HG02642 (cell line): ENCODE data around the gene LMTK3.
"Not testable (repeated sequence)": the region's sequence is repeated elsewhere in the genome, so short reads cannot be mapped to it uniquely, and the experiment has no call there.

Experiments
- ATAC-seq: cut with Tn5 transposase; IDR thresholded peaks from one replicate; pipeline ENCODE4 v1.9.1; 2021; ENCODE audit warnings: mild to moderate bottlenecking; ENCODE audit not compliant: unreplicated experiment, poor library complexity

Gene LMTK3

DNA sequence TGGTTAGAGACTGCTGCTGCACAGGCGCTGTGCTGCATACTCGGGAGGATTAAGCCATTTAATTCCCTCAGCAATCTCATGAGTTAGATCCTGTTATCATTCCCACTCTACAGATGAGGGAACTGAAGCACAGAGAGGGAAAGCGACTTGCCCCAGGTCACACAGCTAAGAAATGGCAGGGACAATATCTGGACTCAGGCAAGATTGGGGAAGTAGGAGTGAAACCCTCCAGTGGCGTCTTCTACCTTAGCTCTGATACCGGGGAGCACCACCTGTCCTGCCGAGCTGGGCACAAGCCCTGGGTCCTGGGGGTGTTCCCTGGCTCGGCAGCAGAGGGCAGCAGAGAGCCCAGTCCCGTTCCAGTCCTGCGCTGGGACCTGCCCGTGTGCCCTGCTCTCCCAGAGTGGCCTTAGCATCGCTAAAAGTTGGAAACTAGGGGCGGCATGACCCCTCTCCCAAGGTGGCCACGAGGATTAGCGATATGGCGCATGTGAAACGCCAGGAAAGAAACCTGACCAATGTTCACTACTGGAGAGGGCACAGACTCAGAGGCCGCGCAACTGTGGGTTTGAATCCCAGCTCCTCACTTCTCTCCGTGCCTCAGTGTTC, 21.9 kb downstream of the LMTK3 start:
- ATAC-seq, result peak; percentile 34

DNA sequence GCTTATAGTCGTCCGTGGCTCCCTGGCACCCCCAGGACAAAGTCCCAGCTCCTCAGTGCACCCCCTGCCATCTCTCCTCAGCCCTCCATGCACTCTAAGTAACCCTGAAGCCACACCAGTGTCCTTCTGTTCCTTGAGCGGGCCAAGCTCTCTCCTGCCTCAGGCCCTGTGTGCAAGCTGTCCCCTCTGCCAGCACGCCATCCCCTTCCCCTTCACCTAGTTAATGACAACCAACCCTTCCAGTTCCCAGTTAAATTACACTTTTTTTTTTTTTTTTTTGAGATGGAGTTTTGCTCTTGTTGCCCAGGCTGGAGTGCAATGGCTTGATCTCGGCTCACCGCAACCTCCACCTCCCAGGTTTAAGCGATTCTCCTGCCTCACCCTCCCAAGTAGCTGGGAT, 23.2 kb downstream of the LMTK3 start:
- not testable (repeated sequence) for ATAC-seq

DNA sequence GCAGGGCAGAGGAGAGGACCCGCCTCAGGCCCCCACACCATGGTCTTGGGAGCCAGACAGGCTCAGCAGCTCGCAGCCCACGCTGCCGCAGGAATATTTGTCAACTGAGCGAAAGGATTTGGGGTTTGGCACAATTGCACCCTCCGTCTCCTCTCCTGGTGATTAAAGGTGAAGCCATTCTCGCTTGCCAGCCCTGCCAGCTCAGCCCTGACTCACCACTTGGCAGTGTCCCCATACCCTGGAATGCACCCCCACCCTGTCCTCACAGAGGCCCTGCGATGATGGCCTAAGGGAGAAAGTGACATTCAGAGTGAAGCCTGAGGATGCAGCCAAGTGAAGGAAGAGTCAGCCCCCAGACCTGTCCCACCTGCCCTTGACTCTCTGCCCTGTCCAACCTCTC, 23.7 kb downstream of the LMTK3 start:
- ATAC-seq, result no peak

DNA sequence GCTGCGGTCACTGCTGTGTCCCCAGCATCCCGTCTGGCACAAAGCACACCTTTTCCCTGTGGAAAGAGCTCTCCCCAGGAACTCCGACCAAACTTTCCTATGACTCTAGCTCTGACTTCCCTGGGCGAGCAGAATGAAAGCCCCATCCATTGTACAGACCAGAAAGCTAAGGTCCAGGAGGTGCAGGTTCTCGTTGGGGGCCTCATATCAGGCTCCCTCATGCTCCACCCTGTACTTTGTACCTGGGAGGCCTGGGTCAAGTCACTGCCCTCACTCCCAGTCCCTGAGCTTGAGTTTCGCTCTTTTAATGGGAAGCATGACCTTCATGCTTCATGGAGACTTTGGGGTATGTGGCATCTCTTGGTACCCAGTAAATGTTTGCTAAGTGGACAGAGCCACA, 24.1 kb downstream of the LMTK3 start:
- no peak for ATAC-seq

DNA sequence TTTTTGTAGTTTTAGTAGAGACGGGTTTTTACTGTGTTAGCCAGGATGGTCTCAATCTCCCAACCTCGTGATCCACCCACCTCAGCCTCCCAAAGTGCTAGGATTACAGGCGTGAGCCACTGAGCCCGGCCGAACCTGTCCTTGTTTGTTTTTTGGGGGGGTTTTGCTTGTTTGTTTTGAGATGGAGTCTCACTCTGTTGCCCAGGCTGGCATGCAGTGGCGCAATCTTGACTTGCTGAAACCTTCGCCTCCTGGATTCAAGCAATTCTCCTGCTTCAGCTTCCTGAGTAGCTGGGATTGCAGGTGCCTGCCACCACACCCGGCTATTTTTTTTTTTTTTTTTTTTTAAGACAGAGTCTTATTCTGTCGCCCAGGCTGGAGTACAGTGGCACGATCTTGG, 24.9 kb downstream of the LMTK3 start:
- ATAC-seq, result not testable (repeated sequence)

DNA sequence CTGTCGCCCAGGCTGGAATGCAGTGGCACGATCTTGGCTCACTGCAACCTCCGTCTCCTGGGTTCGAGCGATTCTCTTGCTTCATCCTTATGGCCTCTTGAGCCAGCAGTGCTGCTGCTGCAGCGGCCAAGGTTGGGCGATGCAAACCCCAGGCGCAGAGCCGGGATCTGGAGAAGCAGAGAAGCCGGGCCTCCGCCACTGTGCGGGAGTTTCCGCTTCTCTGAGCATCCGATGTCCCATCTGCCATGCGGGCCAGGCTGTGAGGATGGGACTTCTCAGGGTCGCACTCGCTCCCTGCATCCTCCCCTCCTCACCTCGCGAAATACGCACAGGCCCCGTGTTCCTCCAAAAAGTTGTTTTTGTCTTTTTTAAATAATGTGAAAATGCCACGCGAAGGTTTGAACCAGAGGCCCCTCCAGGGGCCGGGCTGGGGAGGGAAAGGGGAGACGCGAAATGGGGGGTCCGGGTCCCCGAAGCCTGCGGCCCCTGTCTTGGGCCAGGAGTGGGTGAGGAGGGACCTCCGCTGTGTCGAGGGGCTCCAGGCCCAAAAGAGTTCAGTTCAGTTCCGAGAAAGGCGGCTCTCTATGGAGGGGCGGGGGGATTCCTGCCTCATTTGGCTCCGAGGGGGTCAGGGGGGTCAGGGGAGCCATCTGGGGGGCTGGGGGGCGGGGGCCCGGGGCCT, 26.6 kb downstream of the LMTK3 start:
- no peak for ATAC-seq

DNA sequence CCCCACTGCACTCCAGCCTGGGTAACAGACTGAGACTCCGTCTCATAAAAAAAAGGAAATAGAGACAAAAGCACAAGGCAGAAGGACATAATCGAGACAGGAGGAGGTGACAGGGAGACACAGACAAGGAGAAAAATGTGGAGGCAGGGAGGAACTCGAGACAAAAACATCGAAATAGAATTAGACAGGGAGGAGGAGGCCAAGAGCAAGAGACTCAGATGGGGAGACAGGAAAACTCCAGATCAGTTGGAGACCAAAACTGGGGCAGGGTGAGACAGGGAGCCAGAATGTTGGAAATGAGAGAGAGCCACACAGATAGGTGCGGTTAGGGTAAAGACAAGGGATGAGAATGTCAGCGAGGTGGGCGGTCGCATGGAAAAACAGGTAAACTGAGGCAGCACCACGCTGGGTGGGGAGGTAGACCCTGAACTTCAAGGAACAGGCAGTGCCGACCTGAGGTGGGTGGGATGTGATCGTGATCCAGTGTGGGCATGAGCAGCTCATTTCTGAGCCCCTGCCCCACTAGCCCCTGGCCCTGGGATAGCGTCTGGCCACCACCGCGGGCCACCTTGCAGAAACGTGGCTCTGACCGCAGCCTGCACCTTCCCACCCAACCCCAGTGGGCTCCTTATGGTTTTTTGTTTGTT, 27.3 kb downstream of the LMTK3 start:
- no peak for ATAC-seq

DNA sequence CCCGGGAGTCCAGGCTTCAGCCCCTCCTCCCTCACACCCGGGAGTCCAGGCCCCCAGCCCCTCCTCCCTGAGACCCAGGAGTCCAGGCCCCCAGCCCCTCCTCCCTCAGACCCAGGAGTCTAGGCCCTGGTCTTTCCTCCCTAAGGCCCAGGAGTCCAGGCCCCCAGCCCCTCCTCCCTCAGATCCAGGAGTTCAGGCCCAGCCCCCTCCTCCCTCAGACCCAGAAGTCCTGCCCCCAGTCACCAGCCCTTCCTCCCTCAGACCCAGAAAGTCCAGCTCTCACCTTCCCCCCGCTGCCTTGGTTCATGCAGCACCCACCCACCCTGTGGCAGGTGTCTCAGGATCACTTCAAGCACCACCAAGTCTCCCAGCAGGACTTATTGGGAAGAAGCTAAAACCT, 28.3 kb downstream of the LMTK3 start:
- no peak for ATAC-seq

DNA sequence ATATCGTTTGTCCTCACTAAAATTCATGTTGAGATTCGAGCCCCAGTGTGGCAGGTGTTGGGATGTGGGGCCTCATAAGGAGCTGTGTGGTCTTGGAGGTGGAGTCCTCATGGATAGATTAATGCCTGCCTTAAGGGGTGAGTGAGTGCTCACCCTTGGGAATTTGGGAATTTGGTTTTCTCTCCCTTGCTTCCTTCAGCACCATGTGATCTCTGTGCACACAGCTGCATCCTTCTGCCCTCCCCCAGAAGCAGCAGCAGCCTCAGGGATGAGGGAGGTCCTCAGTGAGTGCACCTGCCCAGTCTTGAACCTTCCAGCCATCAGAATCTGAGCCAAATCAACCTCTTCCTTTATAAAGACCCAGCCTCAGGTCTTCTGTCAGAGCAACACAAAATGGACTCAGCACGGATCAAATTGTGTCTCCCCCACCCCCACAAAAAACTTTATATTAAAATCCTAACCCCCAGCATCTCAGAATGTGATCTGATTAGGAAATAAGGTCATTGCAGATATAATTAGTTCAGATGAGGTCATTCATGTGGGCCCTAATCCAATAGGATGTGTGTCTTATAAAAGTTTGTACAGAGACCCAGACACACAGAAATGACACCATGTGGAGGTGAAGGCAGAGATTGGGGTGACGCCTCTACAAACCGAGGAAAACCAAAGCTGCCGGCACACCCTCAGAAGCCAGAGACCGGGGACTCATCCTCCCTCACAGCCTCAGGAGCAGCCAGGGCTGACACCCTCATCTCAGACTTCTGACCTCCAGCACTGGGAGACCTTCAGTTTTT, 29.6 kb downstream of the LMTK3 start:
- no peak for ATAC-seq

DNA sequence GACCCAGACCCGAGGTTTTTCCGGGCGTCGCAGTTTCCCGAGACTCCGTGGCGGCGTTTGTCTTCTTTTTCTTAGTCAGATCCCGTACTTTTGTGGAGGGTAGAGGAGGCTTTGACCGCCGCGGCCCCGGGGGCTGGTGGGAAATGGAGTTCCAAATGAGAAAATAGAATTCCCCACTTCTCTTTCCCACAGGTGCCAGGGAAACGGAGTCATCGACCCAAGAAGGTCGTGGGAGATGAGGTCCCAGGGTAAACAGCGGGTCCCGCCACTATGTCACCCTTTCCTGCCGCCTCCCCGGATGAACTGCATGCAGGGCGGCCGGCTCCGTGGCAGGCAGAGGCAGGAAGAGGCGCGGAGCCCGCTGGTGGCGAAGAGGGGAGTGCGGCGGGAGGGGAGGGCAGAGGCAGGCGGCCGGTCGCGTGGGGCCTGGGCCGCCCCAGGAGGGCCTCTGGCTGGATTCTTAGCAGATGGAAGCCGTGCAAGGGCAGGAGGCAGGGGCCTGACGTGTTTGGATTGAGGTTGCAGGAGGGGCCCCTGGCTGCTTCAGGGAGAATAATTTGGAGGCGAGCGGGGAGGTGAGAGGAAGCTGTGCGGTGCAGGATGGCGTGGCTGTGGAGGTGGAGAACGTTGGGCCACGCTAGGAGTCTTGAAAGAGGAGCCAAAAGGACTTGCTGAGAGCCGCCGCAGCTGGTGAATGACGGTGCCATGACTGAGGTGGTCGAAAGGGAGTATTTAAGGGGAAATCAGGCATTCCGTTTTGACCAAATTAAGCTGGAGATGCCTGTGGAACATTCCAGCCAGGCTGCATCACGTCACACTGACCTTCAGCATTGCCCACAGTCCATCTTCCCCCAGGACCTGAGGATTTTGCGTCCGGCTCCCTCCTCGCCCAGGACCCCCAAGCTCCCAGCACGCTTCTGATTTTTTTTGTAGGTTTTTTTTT, 30.8 kb downstream of the LMTK3 start:
- ATAC-seq, result no peak

DNA sequence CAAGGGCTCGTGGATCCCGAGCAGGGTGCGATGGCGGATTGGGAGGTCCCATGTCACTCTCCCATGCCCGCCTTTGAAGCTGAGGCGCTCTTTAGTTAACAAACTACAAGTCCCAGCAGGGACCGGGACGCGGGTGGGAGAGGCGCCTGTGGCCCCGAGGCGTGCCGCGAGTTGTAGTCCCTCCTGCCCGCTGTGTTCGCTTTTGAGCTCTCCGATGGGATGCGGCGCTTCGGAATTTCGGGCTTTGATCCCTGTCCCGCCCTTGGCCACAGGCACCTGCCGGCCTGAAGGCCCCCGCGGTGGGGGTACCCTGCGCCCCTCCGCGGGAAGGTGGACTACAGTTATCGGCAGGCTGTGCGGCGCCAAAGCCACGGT, 31.5 kb downstream of the LMTK3 start:
- ATAC-seq, result no peak

DNA sequence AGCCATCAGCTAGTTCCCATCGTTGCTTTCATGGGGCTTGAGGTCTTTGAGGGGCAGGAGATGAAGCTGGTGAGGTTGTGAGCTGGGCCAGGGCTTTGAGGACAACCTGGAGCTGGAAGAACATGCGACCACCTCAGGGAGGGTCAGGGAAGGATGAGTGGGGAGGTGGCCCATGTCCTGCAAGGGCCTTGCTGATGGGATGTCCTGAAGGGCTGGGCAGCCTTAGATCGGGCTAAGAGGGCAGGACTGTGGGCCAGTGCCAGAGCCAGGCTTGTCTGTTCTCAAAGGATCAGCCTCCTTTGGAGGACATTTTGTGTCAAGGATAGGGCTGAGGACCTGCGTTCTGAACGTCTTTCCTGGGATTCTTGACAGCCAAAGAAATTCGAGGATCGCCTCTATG, 31.9 kb downstream of the LMTK3 start:
- ATAC-seq, result no peak

DNA sequence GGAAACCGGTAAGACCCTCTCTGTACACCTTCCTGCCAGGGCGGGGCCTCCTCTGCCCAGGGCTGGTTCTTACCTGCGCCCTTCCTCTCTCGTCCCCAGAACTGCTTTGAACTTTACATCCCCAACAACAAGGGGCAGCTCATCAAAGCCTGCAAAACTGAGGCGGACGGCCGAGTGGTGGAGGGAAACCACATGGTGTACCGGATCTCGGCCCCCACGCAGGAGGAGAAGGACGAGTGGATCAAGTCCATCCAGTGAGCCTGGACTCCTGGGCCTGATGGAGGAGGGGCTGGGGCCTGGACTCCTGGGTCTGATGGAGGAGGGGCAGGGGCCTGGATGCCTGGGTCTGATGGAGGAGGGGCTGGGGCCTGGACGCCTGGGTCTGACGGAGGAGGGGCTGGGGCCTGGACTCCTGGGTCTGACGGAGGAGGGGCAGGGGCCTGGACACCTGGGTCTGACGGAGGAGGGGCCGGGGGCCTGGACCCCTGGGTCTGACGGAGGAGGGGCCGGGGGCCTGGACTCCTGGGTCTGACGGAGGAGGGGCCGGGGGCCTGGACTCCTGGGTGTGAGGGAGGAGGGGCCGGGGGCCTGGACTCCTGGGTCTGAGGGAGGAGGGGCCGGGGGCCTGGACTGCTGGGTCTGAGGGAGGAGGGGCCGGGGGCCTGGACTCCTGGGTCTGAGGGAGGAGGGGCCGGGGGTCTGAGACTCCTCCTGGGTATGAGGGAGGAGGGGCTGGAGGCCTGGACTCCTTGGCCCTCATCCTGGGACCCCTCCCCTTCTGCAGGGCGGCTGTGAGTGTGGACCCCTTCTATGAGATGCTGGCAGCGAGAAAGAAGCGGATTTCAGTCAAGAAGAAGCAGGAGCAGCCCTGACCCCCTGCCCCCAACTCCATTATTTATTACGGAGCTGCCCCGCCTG, 33.0 kb downstream of the LMTK3 start:
- ATAC-seq, result no peak

DNA sequence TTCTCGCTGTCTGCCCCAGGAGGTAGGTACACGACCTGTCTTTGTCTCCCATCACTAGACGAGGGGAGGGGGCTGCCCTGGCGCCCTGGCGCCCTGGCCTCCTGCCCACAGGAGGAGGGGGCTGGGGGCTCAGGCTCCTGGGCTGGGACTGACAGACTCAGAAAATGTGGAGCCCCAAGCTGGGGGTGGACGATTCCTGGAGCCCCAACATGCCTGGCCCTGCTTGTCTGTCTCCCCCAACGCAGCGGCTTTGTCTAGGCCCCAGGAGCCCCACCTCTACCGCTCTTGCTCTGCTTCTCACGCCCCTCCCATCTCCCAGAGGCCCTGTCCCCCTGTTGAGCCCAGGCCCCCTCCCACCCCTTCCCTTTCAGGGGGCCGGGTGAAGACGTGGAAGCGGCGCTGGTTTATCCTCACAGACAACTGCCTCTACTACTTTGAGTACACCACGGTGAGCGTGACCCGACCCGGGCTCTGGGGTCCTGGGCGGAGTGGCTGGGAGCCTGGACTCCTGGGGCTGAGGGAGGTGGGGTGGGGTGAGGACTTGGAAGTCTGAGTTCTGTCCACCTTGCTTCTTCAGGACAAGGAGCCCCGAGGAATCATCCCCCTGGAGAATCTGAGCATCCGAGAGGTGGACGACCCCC, 33.8 kb downstream of the LMTK3 start:
- ATAC-seq, result no peak

DNA sequence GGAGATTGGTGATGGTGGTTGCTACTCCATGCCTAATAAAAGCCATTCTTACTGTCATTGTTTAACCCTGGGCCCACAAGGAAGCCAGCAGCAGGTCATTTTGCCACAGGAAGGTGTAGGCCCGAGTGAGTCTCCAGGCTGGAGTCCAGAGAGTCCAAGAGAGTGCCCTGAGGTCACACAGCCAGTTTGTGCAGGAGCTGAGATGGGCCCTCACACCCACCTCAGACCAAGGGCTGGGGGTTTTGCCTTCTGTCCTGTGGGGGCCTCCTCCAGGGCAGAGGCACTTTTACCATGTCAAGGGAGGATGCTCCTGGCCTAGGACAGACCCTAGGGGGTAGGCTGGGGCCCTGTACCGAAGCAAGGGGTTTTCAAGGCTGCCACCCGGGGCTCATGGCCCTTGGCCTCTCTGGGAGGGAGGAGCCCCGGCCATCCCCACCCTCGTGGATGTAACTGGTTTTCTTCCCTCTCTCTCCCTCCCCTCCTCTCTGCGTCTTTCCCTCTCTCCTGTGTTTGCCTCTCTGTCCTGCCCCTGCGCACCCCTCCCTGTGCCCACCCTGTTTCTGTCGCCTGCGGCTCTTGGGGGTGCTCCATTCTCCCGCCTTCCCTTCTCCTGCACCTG, 34.5 kb downstream of the LMTK3 start:
- no peak for ATAC-seq

DNA sequence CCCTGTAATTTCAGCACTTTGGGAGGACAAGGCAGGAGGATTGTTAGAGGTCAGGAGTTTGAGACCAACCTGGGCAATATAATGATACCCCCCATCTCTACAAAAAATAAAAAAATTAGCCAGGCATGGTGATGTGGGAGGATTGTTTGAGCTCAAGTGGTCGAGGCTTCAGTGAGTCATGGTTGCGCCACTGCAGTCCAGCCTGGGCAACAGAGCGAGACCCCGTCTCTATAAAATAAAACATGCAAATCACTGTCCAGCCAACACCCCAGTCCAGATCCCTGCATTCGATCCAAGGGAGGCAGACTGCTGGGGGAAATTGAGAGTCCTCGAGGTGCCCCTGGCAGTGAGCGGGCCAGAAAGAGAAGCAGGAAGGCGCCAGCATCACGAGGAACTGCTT, 35.5 kb downstream of the LMTK3 start:
- ATAC-seq, result no peak

DNA sequence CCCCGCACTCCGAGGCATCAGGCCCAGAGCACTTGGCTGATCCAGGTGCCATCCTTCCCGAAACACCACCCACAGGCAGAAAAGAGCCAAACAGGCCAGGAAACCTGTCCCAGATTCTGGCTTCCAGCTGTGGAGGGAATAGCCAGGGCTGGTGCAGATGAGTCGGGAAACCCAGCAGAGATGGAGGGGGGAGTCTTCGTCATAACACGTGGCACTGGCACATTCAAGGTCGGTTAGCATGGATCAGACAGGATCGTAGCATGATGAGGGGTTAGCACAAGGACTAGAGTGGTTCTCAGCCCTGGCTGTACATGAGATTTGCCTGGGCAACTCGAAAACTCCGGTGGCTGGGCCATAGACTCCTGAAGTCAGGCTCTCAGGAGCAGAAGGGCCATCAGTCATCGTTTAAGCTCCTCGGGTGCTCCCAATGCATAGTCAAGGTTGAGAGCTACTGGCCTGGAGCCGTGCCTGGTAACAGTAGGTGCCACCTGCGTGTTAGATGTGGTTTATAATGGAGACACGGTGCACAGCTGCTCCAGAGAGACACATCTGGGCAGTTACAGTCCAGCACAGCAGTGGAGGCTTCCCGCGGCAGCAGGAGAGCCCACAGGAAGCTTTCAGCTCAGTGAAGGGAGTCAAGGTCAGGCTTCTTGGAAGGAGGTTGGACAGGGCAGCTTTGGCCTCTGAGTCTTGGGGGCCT, 36.1 kb downstream of the LMTK3 start:
- ATAC-seq, result no peak
